Ovary (tissue), 3 donors: ENCODE results near the gene ATP6V1A.

Source experiments
- CTCF ChIP-seq, 3 donors: fragments of 450-650 bp in 2 of 3; fragments of 200-600 bp in 1 of 3; IDR thresholded peaks; one replicate each; pipeline versions ENCODE4 v1.5.1 to v1.8.0; 2016 to 2022; ENCODE audit warnings: antibody characterized with exemption in 3 of 3, mild to moderate bottlenecking in 1 of 3
- EP300 ChIP-seq: sonication (generic); formaldehyde crosslinking; IDR thresholded peaks from one replicate; pipeline ENCODE4 v1.6.1; 2017; ENCODE audit warnings: antibody characterized with exemption
- donor health status: DM: no; HTN: no; CAD: no.

- TF ChIP-seq EP300: no peak
- no peak for TF ChIP-seq CTCF (IDR thresholded peaks at IDR 0.05)
These were observed 5.7 kb upstream of the ATP6V1A start for GRCh38 chr3:113741086-113741485.
